T-helper 1 cell treated with Interleukin-12 subunit alpha and Interleukin-12 subunit beta and Interleukin-4 antibody, amounts not matched to agents 30 ng/mL and 1 ng/mL, for 36 hours (primary cell): ENCODE measurements around the gene MCRS1. TPM values are rescaled to one million over a fixed set of nuclear protein-coding genes. Genes with fewer than 3 reads are reported as not detected.
"Not testable (repeated sequence)": the region's sequence is repeated elsewhere in the genome, so short reads cannot be mapped to it uniquely, and the experiment has no call there.

Source experiments
- intact Hi-C: fragments of 100-400 bp; cut with micrococcal nuclease; formaldehyde crosslinking; loops from one replicate; pipeline ENCODE4 v1.15.1; 2024
- total RNA-seq: library from RNA; stranded (reverse); gene quantifications from 2 replicates; pipeline ENCODE4 v1.2.3, GENCODE V29; 2022

Gene MCRS1
- total RNA-seq, 1 donor from 2014 or later = 72.4 TPM

DNA sequence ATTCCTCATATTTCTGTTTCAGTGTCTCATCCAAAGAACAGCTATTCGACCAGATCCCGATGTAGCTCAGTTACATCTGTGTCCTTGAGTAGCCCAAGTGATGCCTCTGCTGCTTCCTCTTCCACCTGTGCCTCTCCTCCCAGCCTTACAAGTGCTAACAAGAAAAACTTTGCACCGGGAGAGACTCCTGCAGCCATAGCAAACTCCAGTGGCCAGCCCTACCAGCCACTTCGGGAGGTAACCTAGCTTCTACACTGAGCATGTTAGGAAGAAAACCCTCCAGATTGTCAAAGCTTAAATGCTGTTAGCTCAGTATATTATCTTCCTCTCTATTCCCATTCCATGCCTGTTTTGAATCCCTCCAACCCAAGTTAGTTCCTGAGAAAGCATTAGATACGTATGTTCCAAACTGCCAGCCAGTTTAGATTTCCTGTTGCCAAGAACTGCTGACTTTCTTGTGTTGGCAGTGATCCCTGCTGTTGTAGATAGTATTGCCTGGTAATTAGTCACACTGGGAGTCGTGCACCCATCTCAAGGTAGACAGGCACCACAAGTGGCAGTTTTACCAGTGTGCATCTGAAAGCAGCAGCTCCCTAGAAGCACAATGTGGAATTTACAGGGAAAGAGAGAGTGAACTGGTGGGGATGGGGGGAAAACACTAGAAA, 43.1 kb downstream of the MCRS1 start:
- intact Hi-C loops = no loop called here

DNA sequence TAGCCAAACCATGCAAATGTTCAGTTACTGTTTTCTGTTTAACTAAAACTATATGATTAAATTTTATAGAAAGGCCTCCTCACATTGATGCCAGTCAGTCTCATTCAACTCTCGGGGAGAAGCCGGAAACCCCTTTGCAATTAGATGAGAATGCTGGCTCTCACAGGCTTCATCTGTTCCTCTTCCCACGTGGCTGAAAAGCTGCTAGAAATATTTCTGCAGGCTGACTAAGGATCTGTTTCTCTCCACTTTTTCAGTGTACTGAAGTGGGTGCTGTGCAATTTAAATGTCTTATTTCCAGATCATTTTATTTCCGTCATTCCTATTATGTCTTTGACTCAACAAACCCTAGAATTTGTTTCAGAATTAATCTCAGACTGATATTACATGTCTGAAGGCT, 46.6 kb downstream of the MCRS1 start:
- intact Hi-C loops = no loop called here

DNA sequence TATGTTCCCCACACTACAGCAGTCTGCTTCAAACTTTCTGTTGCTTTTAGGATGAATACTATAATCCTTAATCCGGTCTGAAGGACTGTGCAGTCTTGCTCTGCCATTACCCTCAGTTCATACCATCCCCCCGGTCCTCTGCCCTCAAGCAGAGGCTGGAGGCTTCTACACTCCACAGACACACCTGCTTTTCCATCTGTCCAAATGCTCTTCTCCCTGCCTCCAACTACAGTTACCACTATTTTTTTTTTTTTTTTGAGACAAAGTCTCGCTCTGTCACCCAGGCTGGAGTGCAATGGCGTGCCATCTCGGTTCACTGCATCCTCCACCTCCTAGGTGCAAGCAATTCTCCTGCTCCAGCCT, 48.4 kb downstream of the MCRS1 start:
- intact Hi-C loops = no loop called here

DNA sequence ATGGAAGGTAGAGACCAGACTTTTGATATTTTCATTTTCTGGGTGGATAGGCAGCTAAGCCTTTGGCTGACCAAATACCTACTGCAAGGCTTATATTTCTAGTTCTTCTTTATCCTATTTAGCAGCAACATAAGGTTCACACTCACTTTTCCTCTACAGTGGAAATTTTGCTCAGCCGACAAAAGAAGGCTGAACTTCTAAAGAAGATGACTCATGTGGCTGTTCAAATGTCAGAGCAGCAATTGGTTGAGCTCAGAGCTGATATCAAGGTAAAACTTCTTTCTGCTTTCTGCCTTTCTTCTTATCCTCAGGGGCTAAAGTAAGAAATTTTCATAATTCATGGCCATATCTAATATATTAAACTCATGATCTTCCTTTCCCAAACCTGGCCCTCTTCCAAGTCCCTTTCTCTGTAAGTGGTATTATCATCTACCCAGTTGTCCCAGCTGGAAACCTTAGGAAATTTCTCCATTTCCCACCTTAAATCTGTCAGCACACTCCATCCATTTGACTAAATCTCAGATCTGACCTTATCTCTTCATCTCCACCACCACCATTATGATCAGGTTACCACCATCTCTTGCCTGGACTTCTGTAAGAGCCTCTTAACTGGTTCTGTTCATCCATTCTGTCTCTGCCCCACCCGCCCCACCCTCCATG, 48.9 kb downstream of the MCRS1 start:
- intact Hi-C loops = no loop called here

DNA sequence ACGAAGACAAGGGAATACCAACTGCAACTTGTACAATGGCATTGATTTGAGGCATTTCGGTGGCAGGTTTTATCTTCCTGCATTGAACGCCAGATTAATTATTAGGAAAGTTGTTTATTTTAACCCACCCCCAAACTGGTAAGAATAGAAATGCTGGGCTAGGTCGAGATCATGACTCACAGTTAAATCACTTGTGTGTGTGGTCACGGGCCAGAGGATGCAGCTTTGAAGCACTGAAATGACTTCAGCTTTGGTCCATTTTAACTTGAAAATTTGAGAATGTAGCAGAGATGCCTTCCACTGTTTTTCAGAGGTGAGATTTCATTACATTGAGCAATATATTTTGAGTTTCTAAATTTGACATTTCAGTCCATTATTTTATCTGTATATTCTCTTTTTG, 52.7 kb downstream of the MCRS1 start:
- intact Hi-C loops = loop anchor here (2.0 kb wide), 1 partner anchor 148 kb away; the partner anchor contains the start of gene SPATS2

DNA sequence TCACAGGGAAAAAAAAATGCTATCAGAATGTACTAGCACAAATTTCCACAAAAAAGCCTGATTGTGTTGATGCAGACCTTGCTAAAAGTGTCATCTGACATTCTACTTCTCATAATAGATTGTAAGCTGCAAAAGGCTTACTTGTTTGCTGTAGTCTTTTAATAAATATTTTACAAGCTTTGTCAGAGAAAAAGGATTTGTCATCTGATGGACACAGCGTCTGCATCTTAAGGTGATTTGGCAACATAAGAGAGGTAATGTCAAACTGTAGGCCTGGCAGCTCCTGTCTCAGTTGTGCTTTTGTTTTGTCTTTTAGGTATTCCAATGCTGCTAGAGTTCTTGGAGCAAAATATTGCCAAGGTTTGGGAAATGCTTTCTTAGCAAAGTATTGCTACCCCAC, 55.4 kb downstream of the MCRS1 start:
- intact Hi-C loops = no loop called here

DNA sequence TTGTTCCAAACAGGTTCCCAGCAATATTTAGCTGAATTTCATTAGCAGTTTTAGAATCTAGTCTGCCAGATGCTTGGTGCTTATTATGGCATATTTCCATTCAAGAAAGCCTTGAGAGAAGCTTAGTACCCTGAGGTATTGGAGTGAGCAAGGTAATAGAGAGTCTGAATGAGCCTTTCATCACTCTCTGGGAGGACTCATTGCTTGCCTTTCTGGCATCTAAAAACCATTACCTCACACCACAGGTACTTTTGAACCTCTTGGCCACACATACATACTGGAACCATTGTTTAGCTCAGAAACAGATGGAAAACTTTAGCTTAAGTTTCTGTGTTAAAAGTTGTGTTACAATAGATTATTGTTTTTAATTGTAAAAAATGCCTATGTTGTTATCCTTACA, 56.5 kb downstream of the MCRS1 start:
- intact Hi-C loops = no loop called here

DNA sequence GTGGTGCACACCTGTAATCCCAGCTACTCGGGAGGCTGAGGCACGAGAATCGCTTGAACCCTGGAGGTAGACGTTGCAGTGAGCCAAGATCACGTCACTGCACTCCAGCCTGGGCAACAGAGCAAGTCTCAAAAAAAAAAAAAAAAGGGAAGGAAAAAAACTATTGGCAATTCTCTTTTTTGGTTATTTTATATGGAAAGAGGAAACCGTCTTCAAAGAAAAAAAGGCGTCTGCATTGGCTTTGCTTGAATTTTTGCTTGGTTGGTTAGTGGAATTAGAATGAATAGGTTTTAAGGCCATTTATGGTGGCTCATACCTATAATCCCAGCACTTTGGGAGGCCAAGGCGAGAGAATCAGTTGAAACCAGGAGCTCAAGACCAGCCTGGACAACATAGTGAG, 58.3 kb downstream of the MCRS1 start:
- intact Hi-C loops = not testable (repeated sequence)

Other genes with a start within 250 kb of the MCRS1 start
- gene TROAP, start 244.9 kb downstream of the MCRS1 start, total RNA-seq = 62.2 and 67.1 TPM in 2 replicates
- gene C1QL4, start 231.0 kb downstream of the MCRS1 start, total RNA-seq = not detected in 2 replicates
- not detected in 2 replicates for gene DNAJC22, start 221.3 kb downstream of the MCRS1 start, total RNA-seq
- gene SPATS2, start 200.7 kb downstream of the MCRS1 start, total RNA-seq = 11.4 and 15.7 TPM in 2 replicates
- gene KCNH3, start 29.1 kb downstream of the MCRS1 start, total RNA-seq = 0.71 and 0.83 TPM in 2 replicates
- gene FAM186B, start 37.5 kb upstream of the MCRS1 start, total RNA-seq = 0.29 and 0.54 TPM in 2 replicates
- 11.2 and 12.2 TPM in 2 replicates for gene PRPF40B, start 55.4 kb upstream of the MCRS1 start, total RNA-seq
- gene FMNL3, start 139.3 kb upstream of the MCRS1 start, total RNA-seq = 49.0 and 50.2 TPM in 2 replicates
- 469 and 485 TPM in 2 replicates for gene TMBIM6, start 173.4 kb upstream of the MCRS1 start, total RNA-seq